CD4-positive, alpha-beta T cell (primary cell): ENCODE data around the gene RPL13A. TPM values are rescaled to one million over a fixed set of nuclear protein-coding genes. Genes with fewer than 3 reads are reported as not detected.

Source experiments
- ATAC-seq: fragments of 200-7000 bp; cut with Tn5 transposase; one replicate; pipeline ENCODE4 v1.10.0; 2022; ENCODE audit warnings: mild to moderate bottlenecking; ENCODE audit not compliant: poor library complexity
- CTCF ChIA-PET: fragments of 350-600 bp; sonication (Branson Sonifier 250); formaldehyde crosslinking; loops from one replicate; lab custom pipeline; 2021; ENCODE audit warnings: antibody characterized with exemption, inconsistent platforms; lab: Charles Lee
- POLR2A ChIA-PET: fragments of 350-600 bp; sonication (Branson Sonifier 250); formaldehyde crosslinking; loops from one replicate; lab custom pipeline; 2021; ENCODE audit warnings: antibody characterized with exemption, inconsistent platforms; lab: Charles Lee
- DNase-seq, 14 experiments: peaks; one replicate each; pipeline ENCODE4 v3.0.0-alpha.2; 2013 to 2020; ENCODE audit warnings: mixed read lengths in 2 of 14
- H3K27ac ChIP-seq, 2 donors: one replicate each; pipeline versions ENCODE4 v1.5.1 to v1.7.0; 2013; ENCODE audit warnings: low read length in 2 of 2, low read depth in 1 of 2, mild to moderate bottlenecking in 1 of 2
- H3K27me3 ChIP-seq, 2 experiments: 1 replicate in 1 of 2; 2 replicates in 1 of 2; pipeline versions ENCODE4 v1.6.1 to v1.7.0; 2013; ENCODE audit warnings: low read length in 2 of 2, control low read depth in 1 of 2, mild to moderate bottlenecking in 1 of 2, moderate library complexity in 1 of 2; ENCODE audit not compliant: insufficient read depth in 2 of 2, control insufficient read depth in 1 of 2
- H3K36me3 ChIP-seq: one replicate; pipeline ENCODE4 v1.6.1; 2013; ENCODE audit warnings: low read length, control low read depth; ENCODE audit not compliant: insufficient read depth
- H3K4me1 ChIP-seq: one replicate; pipeline ENCODE4 v1.6.1; 2013; ENCODE audit warnings: low read length, control low read depth; ENCODE audit not compliant: insufficient read depth
- H3K4me3 ChIP-seq: one replicate; pipeline ENCODE4 v1.5.1; 2013; ENCODE audit warnings: mild to moderate bottlenecking, low read length, moderate library complexity
- H3K9me3 ChIP-seq, 2 experiments: 1 replicate in 1 of 2; 2 replicates in 1 of 2; pipeline versions ENCODE4 v1.6.1 to v1.7.0; 2013; ENCODE audit warnings: low read length in 2 of 2, mild to moderate bottlenecking in 2 of 2, control low read depth in 1 of 2, moderate library complexity in 1 of 2; ENCODE audit not compliant: control insufficient read depth in 1 of 2, insufficient read depth in 1 of 2
- H3K27ac Mint-ChIP-seq: one replicate; pipeline ENCODE4 v1.8.0; 2020; ENCODE audit warnings: mixed read lengths
- H3K27me3 Mint-ChIP-seq: one replicate; pipeline ENCODE4 v1.8.0; 2021; ENCODE audit warnings: mixed read lengths
- H3K36me3 Mint-ChIP-seq: one replicate; pipeline ENCODE4 v1.8.0; 2021; ENCODE audit warnings: low read depth, mixed read lengths
- H3K4me1 Mint-ChIP-seq: one replicate; pipeline ENCODE4 v1.8.0; 2021; ENCODE audit warnings: low read depth, mixed read lengths
- H3K4me3 Mint-ChIP-seq: one replicate; pipeline ENCODE4 v1.8.0; 2020; ENCODE audit warnings: mild to moderate bottlenecking, mixed read lengths
- H3K9me3 Mint-ChIP-seq: one replicate; pipeline ENCODE4 v1.8.0; 2020; ENCODE audit warnings: mixed read lengths
- intact Hi-C, 2 experiments: fragments of 100-400 bp; cut with DNase I in 1 of 2; cut with micrococcal nuclease in 1 of 2; formaldehyde crosslinking; loops; one replicate each; pipeline versions ENCODE4 v1.15.1 to v1.9.0; 2023 to 2025; cut with DNase I, micrococcal nuclease
- total RNA-seq, 174 experiments: library from RNA in 2 of 174; stranded (reverse) in 2 of 174; gene quantifications; one replicate each; pipeline ENCODE4 v1.2.3 and lab custom pipeline; 2021 to 2026
- TF ChIP-seq, protein P1 (sequence below): fragments of 200-600 bp; IDR thresholded peaks from one replicate; pipeline ENCODE4 v1.8.0; 2022; ENCODE audit warnings: antibody characterized with exemption, mild to moderate bottlenecking

RPL13A gene
- total RNA-seq, 2 experiments from 2014 or later: 5,328 to 5,481 TPM

DNA sequence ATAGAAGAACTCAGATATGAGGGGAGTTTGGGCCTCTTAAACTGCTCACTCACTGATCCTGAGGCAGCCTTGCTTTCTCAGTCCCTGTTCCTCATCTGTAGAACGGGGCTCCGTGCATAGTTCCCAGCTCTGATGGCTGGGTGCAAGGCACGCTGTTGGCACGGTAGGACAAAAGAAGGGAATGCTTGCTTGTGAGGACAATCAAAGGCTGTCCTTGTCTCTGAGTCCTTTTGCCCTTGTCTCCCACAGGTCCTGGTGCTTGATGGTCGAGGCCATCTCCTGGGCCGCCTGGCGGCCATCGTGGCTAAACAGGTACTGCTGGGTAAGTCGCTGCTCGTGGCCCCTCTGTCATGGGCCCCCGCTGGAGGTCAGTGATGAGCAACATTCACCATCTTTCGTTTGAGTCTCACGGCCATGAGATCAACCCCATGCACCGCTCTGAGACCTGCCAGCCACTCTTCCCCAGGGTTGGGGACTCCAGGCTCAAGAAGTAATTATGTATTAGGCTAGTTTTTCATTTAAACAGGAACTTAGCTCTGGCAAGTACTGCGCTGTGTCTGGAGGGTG is 2.3 kb downstream of the RPL13A start:
- peaks cover 72% of the 10 kb centered on the region for H3K36me3 ChIP-seq
- ATAC-seq (no peak), DNase-seq (peak in 4 of 14 experiments; percentile 34 to 79 (median 65))
- TF ChIP-seq, protein P1, sequence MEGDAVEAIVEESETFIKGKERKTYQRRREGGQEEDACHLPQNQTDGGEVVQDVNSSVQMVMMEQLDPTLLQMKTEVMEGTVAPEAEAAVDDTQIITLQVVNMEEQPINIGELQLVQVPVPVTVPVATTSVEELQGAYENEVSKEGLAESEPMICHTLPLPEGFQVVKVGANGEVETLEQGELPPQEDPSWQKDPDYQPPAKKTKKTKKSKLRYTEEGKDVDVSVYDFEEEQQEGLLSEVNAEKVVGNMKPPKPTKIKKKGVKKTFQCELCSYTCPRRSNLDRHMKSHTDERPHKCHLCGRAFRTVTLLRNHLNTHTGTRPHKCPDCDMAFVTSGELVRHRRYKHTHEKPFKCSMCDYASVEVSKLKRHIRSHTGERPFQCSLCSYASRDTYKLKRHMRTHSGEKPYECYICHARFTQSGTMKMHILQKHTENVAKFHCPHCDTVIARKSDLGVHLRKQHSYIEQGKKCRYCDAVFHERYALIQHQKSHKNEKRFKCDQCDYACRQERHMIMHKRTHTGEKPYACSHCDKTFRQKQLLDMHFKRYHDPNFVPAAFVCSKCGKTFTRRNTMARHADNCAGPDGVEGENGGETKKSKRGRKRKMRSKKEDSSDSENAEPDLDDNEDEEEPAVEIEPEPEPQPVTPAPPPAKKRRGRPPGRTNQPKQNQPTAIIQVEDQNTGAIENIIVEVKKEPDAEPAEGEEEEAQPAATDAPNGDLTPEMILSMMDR: no peak
- H3K27ac ChIP-seq: peak overlapping the region; percentile 60 to 81
- H3K27ac Mint-ChIP-seq: peak overlapping the region; percentile 92
- peak overlapping the region; percentile 77 for H3K4me3 ChIP-seq
- peak overlapping the region; percentile 91 for H3K4me3 Mint-ChIP-seq
- intact Hi-C loops: loop anchor here in 1 of 2 experiments (2.0 to 10.0 kb wide), 3 partner anchors 15 to 405 kb away; partner anchors contain the start of genes FLT3LG, FUZ, MED25 and SNRNP70
- peaks cover 0 to 10% of the 10 kb centered on the region in 2 experiments for H3K9me3 ChIP-seq
- ChIA-PET POLR2A (interaction anchor here (0.7 to 2.6 kb wide), 6 partner anchors 13 to 187 kb away, joined by 3 to 24 read pairs (median 4); partner anchors contain the start of gene SCAF1), CTCF (interaction anchor here (0.8 to 1.1 kb wide), 5 partner anchors 13 to 81 kb away, joined by 3 to 4 read pairs (median 3); partner anchors contain the start of gene FLT3LG)
- peaks cover 79% of the 10 kb centered on the region for H3K36me3 Mint-ChIP-seq
- H3K4me1 ChIP-seq: peaks cover 72% of the 10 kb centered on the region
- H3K9me3 Mint-ChIP-seq: no peaks in the 10 kb centered on the region
- H3K4me1 Mint-ChIP-seq: peaks cover 67% of the 10 kb centered on the region
- H3K27me3 Mint-ChIP-seq: no peaks in the 10 kb centered on the region
- H3K27me3 ChIP-seq: no peaks in the 10 kb centered on the region

DNA sequence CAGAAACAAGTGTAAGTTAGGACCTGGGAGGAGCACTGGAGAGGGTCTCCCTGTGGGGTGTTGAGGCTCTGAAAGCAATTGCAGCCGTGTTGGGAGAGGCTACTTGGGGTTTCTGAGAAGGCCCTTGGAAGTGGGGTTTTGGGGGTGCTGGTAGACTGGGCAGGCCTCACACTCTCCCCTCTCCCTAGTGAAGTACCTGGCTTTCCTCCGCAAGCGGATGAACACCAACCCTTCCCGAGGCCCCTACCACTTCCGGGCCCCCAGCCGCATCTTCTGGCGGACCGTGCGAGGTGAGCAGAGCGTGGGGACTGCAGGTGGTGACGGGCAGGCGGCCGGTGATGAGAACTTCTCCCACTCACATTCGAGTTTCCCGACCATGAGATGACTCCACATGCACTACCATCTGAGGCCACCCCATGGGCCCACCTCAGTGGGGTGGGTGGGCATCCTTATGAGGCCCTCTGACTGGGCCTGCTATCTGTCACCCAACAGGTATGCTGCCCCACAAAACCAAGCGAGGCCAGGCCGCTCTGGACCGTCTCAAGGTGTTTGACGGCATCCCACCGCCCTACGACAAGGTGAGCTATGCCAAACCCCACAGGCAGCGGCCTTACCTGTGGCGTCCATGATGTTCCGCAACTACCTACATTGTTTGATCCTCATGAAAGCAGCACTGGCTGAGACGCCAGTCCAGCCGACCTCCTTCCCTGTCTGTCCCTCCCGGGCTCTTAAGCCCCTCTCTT is 3.0 kb downstream of the RPL13A start:
- intact Hi-C loops: loop anchor here in 1 of 2 experiments (10.0 kb wide), 1 partner anchor 324 kb away; the partner anchor contains the start of genes FUZ and MED25
- H3K4me3 Mint-ChIP-seq: peak overlapping the region; percentile 91
- H3K36me3 Mint-ChIP-seq: peaks cover 74% of the 10 kb centered on the region
- H3K4me1 Mint-ChIP-seq: peaks cover 67% of the 10 kb centered on the region
- Histone ChIP-seq H3K27ac (peak overlapping the region; percentile 60 to 81), H3K27me3 (no peaks in the 10 kb centered on the region), H3K4me3 (peak overlapping the region; percentile 77), H3K36me3 (peaks cover 66% of the 10 kb centered on the region), H3K4me1 (peaks cover 80% of the 10 kb centered on the region), H3K9me3 (peaks cover 0 to 10% of the 10 kb centered on the region in 2 experiments)
- H3K27ac Mint-ChIP-seq: peak overlapping the region; percentile 92
- no peaks in the 10 kb centered on the region for H3K27me3 Mint-ChIP-seq
- TF ChIP-seq, protein P1: no peak
- ATAC-seq: no peak
- POLR2A ChIA-PET: interaction anchor here (1.4 to 2.5 kb wide), 3 partner anchors 9 to 186 kb away, joined by 3 to 14 read pairs (median 6); no protein-coding TSS in a partner anchor
- H3K9me3 Mint-ChIP-seq: no peaks in the 10 kb centered on the region
- DNase-seq: peak in 3 of 14 experiments; percentile 31 to 58 (median 52)
- CTCF ChIA-PET: interaction anchor here (0.8 to 1.1 kb wide), 2 partner anchors 16 to 20 kb away, joined by 3 read pairs; no protein-coding TSS in a partner anchor
